ENCODE data around the gene TMED5. TPM values are rescaled to one million over a fixed set of nuclear protein-coding genes. Genes with fewer than 3 reads are reported as not detected.

TMED5 gene
- polyA plus RNA-seq, 1 donor from 2014 or later, result 22.3 TPM

- no peaks in the 10 kb centered on the region for H3K9me2 ChIP-seq (ENCODE audit: insufficient read depth, low read length)
- H2AFZ ChIP-seq (ENCODE audit: low read depth, low read length), result no peak overlapping the region
- H4K20me1 ChIP-seq (ENCODE audit: insufficient read depth), result no peaks in the 10 kb centered on the region
- no peak overlapping the region for H3K4me3 ChIP-seq (ENCODE audit: low read length)
- no peaks in the 10 kb centered on the region for H3K9me3 ChIP-seq (ENCODE audit: low read length)
- H3K79me2 ChIP-seq (replicated peaks; ENCODE audit: insufficient read depth, low read length), result peaks cover 4% of the 10 kb centered on the region
- no peaks in the 10 kb centered on the region for H3F3A ChIP-seq (ENCODE audit: insufficient read depth, low read length, poor library complexity, severe bottlenecking)
- H3K36me3 ChIP-seq (ENCODE audit: insufficient read depth, low read length), result peaks cover 4% of the 10 kb centered on the region
- H3K9ac ChIP-seq (ENCODE audit: low read length), result no peak overlapping the region
- no peak overlapping the region for H3K4me2 ChIP-seq (ENCODE audit: low read length)
- H3K27ac ChIP-seq (ENCODE audit: low read length), result no peak overlapping the region
- H3K27me3 ChIP-seq (ENCODE audit: insufficient read depth, low read depth, low read length), result no peaks in the 10 kb centered on the region
- TF ChIP-seq RAD21 (conservative IDR thresholded peaks at IDR 0.05), result no peak
- TF ChIP-seq REST (IDR thresholded peaks at IDR 0.05; ENCODE audit: borderline replicate concordance), result no peak
- TF ChIP-seq TAF1 (IDR thresholded peaks at IDR 0.05; ENCODE audit: low read depth), result no peak
- TF ChIP-seq CTCF (IDR thresholded peaks at IDR 0.05; ENCODE audit: poor library complexity, severe bottlenecking), result no peak
- no peak for TF ChIP-seq POLR2AphosphoS5 (IDR thresholded peaks at IDR 0.05)
Measured at GRCh38 chr1:93137604-93138292, 42.5 kb downstream of the TMED5 start.

- Histone ChIP-seq H3K4me3 (ENCODE audit: low read length) (no peak overlapping the region), H3K27ac (ENCODE audit: low read length) (no peak overlapping the region), H4K20me1 (ENCODE audit: insufficient read depth) (no peaks in the 10 kb centered on the region), H3K9me3 (ENCODE audit: low read length) (no peaks in the 10 kb centered on the region), H3K9ac (ENCODE audit: low read length) (no peak overlapping the region), H3K79me2 (replicated peaks; ENCODE audit: insufficient read depth, low read length) (peaks cover 4% of the 10 kb centered on the region), H3K9me2 (ENCODE audit: insufficient read depth, low read length) (no peaks in the 10 kb centered on the region), H3K4me2 (ENCODE audit: low read length) (no peak overlapping the region), H3F3A (ENCODE audit: insufficient read depth, low read length, poor library complexity, severe bottlenecking) (no peaks in the 10 kb centered on the region), H2AFZ (ENCODE audit: low read depth, low read length) (no peak overlapping the region), H3K36me3 (ENCODE audit: insufficient read depth, low read length) (peaks cover 4% of the 10 kb centered on the region), H3K27me3 (ENCODE audit: insufficient read depth, low read depth, low read length) (no peaks in the 10 kb centered on the region)
- TF ChIP-seq REST (IDR thresholded peaks at IDR 0.05; ENCODE audit: borderline replicate concordance), result no peak
- TF ChIP-seq TAF1 (IDR thresholded peaks at IDR 0.05; ENCODE audit: low read depth), result no peak
- TF ChIP-seq POLR2AphosphoS5 (IDR thresholded peaks at IDR 0.05), result no peak
- no peak for TF ChIP-seq MXI1 (conservative IDR thresholded peaks at IDR 0.05; ENCODE audit: poor library complexity, severe bottlenecking)
- TF ChIP-seq RAD21 (conservative IDR thresholded peaks at IDR 0.05), result no peak
Measured at GRCh38 chr1:93136445-93136844, 43.8 kb downstream of the TMED5 start.
